ENCODE data around the gene FUCA2.
"Not testable (repeated sequence)": the region's sequence is repeated elsewhere in the genome, so short reads cannot be mapped to it uniquely, and the experiment has no call there.

The FUCA2 gene

DNA sequence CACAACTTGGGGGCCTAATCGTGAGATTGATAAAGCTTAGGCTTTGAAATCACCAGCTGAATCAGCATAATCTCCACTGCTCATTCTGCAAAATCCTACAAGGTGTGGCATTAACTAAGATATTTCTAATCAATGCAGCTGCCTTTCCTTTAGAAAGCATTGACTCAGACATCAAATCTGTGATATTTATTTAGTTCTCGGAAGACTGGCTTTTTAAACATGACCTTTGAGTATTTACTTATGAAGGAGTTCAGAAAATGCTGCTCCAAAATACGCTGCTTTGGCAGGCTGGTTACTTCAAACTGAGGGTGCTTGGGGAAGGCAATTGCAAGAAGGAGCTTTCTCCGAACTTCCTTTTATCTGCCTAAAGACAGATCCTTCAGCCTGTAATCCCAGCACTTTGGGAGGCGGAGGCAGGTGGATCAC is 23.7 kb upstream of the FUCA2 start:
- no peak for DNase-seq (ENCODE audit: low spot score)

DNA sequence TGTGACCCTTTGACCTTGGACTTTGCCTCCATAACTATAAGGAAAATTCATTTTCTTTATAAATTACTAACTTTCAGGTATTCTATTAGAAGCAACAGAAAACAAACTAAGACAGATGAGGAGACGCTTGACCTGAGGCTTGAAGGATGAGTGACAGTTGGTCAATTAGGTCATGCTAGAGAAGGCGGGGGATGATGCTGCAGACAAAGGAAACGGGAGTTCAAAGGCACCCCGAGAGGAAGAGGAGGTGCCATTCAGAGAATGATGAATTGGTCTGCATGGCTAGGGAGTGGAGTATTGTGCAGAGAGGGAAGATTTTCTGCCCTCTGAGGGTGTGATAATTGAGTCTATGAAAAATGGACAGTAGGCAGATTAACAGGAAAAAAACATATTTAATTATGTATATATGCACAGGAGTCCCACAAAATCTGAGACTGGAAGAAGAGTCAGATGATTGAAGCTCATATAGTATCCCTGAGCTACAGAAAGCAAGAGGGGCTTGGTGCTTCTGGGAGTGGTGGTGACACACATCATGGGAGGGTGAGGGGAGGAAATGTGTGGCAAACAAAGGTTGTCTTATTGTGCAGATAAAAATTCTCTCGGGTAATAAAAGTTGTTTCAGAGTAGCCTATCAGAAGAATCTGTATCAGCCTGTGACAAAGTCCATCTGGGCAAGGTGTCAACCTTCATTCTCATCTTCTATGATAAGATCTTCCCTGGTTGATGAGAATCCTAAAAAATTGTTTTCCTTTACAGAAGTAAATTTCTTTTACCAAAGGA is 20.4 kb upstream of the FUCA2 start:
- no peak for DNase-seq (ENCODE audit: low spot score)

- DNase-seq (ENCODE audit: low spot score) = no peak
Measured at GRCh38 chr6:143529095-143529494, 17.6 kb upstream of the FUCA2 start.

GRCh38 chr6:143528164-143528811 is 16.8 kb upstream of the FUCA2 start:
- DNase-seq (ENCODE audit: low spot score) = no peak

- no peak for DNase-seq (ENCODE audit: low spot score)
Measured at GRCh38 chr6:143527677-143528076, 16.2 kb upstream of the FUCA2 start.

GRCh38 chr6:143525356-143525755 is 13.8 kb upstream of the FUCA2 start:
- no peak for DNase-seq (ENCODE audit: low spot score)

DNA sequence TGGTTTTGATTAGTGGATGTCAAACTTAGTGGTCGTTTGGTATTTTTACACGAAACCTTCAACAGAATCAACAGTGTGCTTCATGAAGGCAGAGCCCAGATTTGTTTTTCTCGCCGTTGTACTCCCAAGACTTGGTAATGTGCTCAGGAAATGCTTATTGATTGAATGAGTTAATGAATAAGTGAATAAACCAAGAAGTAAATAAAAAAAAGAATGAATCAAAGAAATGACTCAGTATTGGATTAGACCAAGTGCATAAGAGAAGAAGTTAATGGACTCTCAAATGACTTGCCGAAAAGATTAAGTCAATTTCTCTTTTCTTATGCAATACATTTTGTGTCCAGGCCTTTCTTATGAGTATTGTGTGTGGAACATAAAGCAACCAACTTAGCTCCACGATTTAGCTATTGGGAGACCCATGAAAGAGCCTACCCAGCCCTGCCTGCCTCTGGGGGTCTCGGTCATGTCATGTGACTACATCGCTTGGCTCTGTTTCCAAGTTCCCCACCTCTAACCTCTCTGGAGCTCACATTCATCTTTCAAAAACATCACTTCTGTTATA is 10.6 kb upstream of the FUCA2 start:
- no peak for DNase-seq (ENCODE audit: low spot score)

GRCh38 chr6:143517447-143517773 is 5.9 kb upstream of the FUCA2 start:
- no peak for DNase-seq (ENCODE audit: low spot score)

DNA sequence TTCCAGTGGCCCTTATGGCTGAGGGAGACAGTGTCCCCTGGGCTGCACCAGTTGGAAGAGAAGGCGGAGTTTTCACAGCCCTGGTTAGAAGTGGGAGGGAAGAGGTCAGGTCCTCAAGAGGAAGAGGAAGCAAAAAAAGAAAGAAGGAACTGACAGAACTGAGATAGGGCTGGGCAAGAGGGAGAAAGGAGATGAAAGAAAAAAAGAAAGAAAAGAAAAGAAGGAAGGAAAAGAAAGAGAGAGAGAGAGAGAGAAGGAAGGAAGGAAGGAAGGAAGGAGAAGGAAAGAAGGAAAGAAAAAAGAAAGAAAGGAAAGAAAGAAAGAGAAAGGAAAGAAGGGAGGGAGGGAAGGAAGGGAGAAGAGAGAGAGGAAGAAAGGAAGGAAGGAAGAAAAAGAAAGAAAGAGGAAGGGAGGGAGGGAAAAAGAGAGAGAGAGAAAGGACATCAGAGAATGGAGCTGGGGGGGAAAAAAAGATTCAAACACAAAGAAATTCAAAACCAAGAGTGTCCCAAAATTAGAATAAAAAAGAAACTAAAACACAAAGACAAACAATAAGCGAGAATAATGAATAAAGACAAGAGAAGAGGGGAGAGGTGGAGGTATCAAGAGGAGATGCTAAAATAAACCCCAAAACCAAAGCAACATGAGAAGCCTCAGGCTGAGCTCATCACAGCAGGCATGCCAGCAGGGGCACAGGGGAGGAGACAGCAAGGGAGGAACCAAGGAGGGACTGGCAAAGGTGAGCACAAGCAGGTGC is 5.3 kb upstream of the FUCA2 start:
- no peak for DNase-seq (ENCODE audit: low spot score)

GRCh38 chr6:143515766-143516355 is 4.3 kb upstream of the FUCA2 start:
- no peak for DNase-seq (ENCODE audit: low spot score)

DNA sequence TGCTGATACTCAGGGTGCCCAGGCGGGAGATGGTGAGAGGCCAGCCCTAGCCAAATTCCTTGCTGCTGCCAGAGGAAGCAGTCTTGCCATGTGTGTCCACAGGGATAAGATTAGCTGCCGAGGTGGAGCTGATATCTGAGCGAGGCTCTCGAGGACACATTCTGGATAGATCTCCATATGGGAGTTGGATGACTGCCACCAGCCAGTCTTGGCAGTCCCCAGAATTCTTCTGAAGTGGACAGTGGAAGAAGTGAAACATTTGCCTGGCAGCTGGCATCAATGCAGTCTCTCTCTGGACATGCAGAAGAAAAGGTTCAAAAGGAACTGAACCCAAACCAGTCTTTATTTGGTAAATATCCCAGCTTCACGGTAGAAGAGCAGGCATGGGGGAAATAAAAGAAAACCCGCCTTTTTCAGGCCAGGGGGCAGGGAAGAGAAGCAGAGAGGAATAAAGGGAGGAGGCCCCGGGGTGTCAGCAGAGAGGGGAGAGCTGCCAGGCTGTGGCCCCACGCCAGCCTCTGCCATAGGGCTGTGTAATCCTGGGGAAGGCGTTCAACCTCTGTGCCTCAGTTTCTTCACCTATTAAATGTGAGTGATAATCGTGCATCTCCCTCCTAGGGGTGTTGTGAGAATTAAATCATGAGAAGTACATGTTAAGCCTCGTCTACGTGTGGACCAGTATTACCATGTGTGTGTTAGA is 3.7 kb upstream of the FUCA2 start:
- no peak for DNase-seq (ENCODE audit: low spot score)

DNA sequence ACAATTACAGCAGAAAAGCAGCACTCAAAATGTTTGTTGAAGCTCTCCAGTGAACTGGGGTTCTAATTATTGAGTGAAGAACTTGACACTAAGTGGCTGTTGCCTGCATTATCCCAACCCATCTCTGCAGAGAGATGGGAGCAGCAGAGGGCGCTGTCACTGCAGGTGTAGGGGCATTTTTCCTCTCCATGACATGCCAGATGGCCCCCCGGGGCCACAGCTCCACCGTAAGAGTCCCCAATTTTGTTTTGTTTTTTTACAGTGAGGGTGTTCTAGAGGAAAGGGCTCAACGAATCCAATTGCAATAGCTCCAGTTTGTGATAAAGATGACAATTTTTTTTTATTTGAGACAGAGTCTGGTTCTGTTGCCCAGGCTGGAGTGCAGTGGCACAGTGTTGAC is 1.9 kb upstream of the FUCA2 start:
- DNase-seq (ENCODE audit: low spot score) = no peak

DNA sequence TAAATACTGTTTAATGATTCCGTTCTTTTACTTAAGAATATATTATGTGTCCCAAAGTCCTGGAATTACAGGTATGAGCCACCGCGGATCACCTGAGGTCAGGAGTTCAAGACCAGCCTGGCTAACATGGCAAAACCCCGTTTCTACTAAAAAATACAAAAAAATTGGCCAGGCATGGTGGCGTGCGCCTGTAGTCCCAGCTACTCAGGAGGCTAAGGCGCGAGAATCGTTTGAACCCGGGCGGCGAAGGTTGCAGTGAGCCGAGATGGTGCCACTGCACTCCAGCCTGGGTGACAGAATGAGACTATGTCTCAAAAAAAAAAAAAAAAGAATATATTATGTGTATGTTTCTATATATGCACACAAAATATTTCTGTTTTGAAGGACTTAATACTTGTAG is 1.2 kb downstream of the FUCA2 start:
- not testable (repeated sequence) for DNase-seq (ENCODE audit: low spot score)

DNA sequence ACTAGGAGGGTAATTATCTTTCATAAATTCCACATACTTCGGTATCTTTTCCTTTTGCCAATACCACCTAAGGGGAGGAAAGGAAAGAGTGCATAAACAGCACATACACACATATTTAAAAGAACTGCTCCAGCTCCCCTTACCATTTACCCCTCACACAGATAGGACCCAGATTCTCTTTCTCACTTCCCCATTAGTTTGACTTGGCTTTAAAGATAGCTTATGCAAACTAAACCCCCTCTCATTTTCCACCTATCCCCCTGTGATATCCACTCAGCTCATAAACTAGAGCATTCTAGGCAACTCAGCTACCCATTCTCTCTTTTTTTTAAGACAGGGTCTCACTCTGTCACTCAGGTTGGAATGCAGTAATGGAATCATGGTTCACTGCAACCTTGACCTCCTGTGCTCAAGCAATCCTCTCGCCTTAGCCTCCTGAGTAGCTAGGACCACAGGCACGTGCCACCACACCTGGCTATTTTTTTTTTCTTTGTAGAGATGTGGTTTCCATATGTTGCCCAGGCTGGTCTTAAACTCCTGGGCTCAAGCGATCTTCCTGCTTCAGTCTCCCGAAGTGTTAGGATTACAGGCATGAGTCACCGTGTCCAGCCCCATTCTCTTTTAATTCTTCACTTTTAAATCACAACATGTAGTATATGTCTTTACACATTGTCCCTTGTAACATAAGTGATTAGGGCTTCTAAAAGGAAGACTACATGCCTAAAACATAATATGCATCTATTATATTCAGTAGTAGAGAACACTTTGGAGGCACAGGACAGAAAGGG is 4.0 kb downstream of the FUCA2 start:
- no peak for DNase-seq (ENCODE audit: low spot score)

DNA sequence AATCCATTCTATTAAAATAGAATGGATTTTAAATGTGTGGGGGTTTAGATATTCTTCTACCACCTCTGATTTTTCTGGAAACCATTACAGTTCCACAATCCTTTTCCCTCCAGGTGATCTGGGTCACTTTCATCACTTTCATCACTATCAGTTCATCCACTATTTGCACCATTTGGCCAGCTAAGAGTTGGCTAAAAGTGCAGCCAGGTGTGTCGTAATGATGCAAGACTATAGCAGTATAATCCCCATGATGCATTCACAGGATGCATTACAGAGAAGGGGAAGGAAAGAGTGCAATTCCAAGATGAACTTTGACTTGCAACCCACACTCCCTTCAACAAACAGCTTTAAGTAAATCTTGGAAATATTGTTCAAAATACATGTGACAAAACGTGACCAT is 4.9 kb downstream of the FUCA2 start:
- no peak for DNase-seq (ENCODE audit: low spot score)

GRCh38 chr6:143506199-143506598 is 5.3 kb downstream of the FUCA2 start:
- no peak for DNase-seq (ENCODE audit: low spot score)

DNA sequence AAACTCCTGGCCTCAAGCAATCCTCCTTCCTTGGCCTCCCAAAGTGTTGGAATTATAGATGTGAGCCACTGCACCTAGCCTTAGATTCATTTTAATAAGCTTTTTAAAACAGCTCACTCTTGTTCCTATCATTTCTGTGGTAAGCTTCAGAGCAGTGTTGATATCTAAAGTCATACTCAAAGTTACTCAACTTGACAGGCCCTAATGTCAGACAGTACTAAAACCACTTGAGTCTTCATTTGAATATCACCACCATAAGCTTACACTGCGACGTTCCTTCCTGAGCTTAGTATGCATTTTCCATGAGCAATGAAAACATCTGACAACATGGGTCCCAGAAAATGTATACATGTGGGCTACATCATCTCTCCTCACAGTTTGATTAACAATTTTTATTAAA is 6.0 kb downstream of the FUCA2 start:
- DNase-seq (ENCODE audit: low spot score) = no peak

GRCh38 chr6:143505111-143505510 is 6.4 kb downstream of the FUCA2 start:
- no peak for DNase-seq (ENCODE audit: low spot score)

DNA sequence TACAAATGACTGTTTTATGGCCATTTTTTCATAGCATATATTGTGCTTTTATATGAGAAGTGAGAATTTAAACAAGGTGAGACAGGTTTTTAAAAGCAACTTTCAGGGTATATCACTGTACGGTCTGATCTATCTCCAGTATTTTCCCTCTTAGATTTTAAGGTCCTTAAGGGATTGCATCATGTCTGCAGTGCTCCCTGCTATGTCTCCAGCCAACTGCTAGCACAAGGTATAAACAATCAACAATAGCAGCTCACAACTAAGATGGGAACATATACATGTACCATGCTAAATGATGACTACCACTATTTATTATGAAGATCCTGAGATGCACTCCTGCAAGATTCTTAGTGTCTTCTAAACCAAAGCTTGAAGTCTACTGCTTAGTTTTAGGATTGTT is 7.2 kb downstream of the FUCA2 start:
- DNase-seq (ENCODE audit: low spot score) = no peak

DNA sequence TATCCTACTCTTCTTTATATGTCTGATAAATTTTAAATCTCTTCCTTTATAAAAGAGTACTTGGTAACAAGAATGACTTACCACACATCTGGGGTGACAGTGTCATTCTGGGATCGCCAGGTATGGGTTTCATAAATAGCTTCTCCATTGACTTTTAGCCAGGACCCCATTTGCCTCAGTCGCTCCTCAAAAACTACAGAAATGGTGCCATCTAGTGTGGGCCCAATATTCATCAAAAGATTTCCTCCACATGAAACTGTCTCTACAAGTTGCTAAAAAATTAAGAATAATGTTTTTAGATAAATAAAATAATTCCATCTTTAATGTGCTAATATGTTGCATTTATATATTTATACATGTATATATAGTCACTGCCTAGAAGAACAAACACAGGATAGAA is 9.7 kb downstream of the FUCA2 start:
- DNase-seq (ENCODE audit: low spot score) = peak; percentile 11

GRCh38 chr6:143498428-143498827 is 13.1 kb downstream of the FUCA2 start:
- no peak for DNase-seq (ENCODE audit: low spot score)

All from Ammon's horn (tissue), 1 donor.